WTC11 (cell line): Measurements from ENCODE around the gene NHSL2.

Experiments
- JAZF1 ChIP-seq: fragments of 250-450 bp; sonication (Bioruptor Pico); IDR thresholded peaks from 2 replicates; pipeline ENCODE4 v1.9.0; 2021; ENCODE audit warnings: moderate library complexity, mild to moderate bottlenecking, inconsistent platforms
- JUN ChIP-seq: sonication (generic); formaldehyde crosslinking; IDR thresholded peaks from 2 replicates; pipeline ENCODE4 v1.8.0; 2023; ENCODE audit warnings: mild to moderate bottlenecking, missing genetic modification reagents
- NFYB ChIP-seq: sonication (generic); formaldehyde crosslinking; conservative IDR thresholded peaks from 2 replicates; pipeline ENCODE4 v1.8.0; 2022; ENCODE audit warnings: low read depth, missing genetic modification reagents
- TEAD4 ChIP-seq: sonication (generic); formaldehyde crosslinking; IDR thresholded peaks from 2 replicates; pipeline ENCODE4 v1.8.0; 2022; ENCODE audit warnings: mild to moderate bottlenecking, missing genetic modification reagents
- ZNF281 ChIP-seq: sonication (generic); formaldehyde crosslinking; IDR thresholded peaks from 2 replicates; pipeline ENCODE4 v1.8.0; 2023; ENCODE audit warnings: mild to moderate bottlenecking, missing genetic modification reagents

GRCh38 chrX:71936632-71937031, 26.0 kb downstream of the NHSL2 start:
- TF ChIP-seq JAZF1 (CRISPR knock-in tag) (no peak), TEAD4 (CRISPR knock-in tag) (no peak), ZNF281 (no peak), NFYB (CRISPR knock-in tag) (no peak), JUN (CRISPR knock-in tag) (no peak)
